ENCODE measurements around the gene UNC119.
A peak's percentile ranks its signal among the peaks of the same experiment; 100 is the strongest.
"Not testable (repeated sequence)": the region's sequence is repeated elsewhere in the genome, so short reads cannot be mapped to it uniquely, and the experiment has no call there.

The UNC119 gene

GRCh38 chr17:28552176-28552999, at the start of gene UNC119:
Gene UNC119, minus strand, starts transcription at chr17:28552624. Its CDS starts 67 bp downstream, at chr17:28552557.
- DNase-seq (ENCODE audit: low spot score): peak; percentile 92

- peak; percentile 82 for DNase-seq (ENCODE audit: low spot score)
These were observed 47.1 kb upstream of the UNC119 start for GRCh38 chr17:28599311-28600184.

GRCh38 chr17:28598799-28599310, 46.4 kb upstream of the UNC119 start, which contains the start of gene SPAG5:
Gene SPAG5, minus strand, starts transcription at chr17:28599025. Its CDS starts 79 bp downstream, at chr17:28598946.
- peak; percentile 98 for DNase-seq (ENCODE audit: low spot score)

GRCh38 chr17:28598389-28598788, 46.0 kb upstream of the UNC119 start:
- DNase-seq (ENCODE audit: low spot score): no peak

- DNase-seq (ENCODE audit: low spot score): no peak
These were observed 45.4 kb upstream of the UNC119 start for GRCh38 chr17:28597606-28598383.

- no peak for DNase-seq (ENCODE audit: low spot score)
These were observed 39.8 kb upstream of the UNC119 start for GRCh38 chr17:28592260-28592659.

- DNase-seq (ENCODE audit: low spot score): no peak
These were observed 33.4 kb upstream of the UNC119 start for GRCh38 chr17:28585851-28586250.

GRCh38 chr17:28584434-28584833, 32.0 kb upstream of the UNC119 start:
- DNase-seq (ENCODE audit: low spot score): no peak

- DNase-seq (ENCODE audit: low spot score): no peak
These were observed 30.1 kb upstream of the UNC119 start for GRCh38 chr17:28582513-28582912.

- DNase-seq (ENCODE audit: low spot score): no peak
These were observed 28.5 kb upstream of the UNC119 start for GRCh38 chr17:28580959-28581358.

GRCh38 chr17:28579526-28579925, 27.1 kb upstream of the UNC119 start:
- DNase-seq (ENCODE audit: low spot score): no peak

GRCh38 chr17:28578246-28579195, 26.1 kb upstream of the UNC119 start:
- no peak for DNase-seq (ENCODE audit: low spot score)

GRCh38 chr17:28577466-28577824, 25.0 kb upstream of the UNC119 start:
- no peak for DNase-seq (ENCODE audit: low spot score)

- peak; percentile 97 for DNase-seq (ENCODE audit: low spot score)
These were observed 24.5 kb upstream of the UNC119 start, which contains the start of gene ALDOC for GRCh38 chr17:28576758-28577465. Gene ALDOC, minus strand, starts transcription at chr17:28576895. Its CDS starts 1,363 bp downstream, at chr17:28575532.

- DNase-seq (ENCODE audit: low spot score): not testable (repeated sequence)
These were observed 23.6 kb upstream of the UNC119 start for GRCh38 chr17:28576016-28576415.

GRCh38 chr17:28575126-28575795, 22.8 kb upstream of the UNC119 start:
- no peak for DNase-seq (ENCODE audit: low spot score)

- DNase-seq (ENCODE audit: low spot score): no peak
These were observed 22.1 kb upstream of the UNC119 start for GRCh38 chr17:28574526-28574925.

- no peak for DNase-seq (ENCODE audit: low spot score)
These were observed 21.6 kb upstream of the UNC119 start for GRCh38 chr17:28573966-28574480.

- no peak for DNase-seq (ENCODE audit: low spot score)
These were observed 21.1 kb upstream of the UNC119 start for GRCh38 chr17:28573521-28573920.

Measured in hepatic stellate cell (primary cell).